Measurements from ENCODE around the gene PASD1.

The PASD1 gene

DNA sequence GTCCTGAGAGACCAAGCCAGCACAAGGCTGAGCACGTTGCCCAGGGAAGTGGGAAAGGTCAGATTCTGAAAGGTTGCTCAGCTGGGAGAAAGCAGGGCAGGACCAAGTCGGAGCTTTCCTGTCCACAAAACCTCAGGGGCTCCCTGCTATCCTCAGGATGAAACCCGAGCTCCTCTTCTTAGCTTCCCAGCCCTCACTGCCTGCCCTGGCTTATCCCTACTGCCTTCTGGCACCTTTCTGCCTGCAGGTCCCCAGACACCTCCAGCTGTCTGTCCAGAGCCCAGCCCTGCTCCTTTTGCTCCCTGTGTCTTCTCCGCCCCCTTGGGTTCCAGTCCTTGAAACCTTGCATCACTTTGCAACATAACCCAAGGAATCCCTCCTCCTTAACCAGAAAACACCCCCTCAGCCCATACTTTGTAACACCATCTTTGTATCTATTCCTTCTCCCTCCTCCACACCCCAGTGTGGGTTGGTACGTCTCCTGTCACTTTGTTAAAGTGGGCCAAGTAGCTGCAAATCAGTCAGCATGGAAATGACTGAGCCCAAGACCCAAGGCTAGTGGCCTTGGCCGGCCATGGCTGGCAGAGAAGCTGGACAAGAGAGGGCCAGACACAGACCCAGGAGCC, 111.8 kb downstream of the PASD1 start:
- DNase-seq = no peak
- no peak overlapping the region for H3K27ac ChIP-seq
- no peak overlapping the region for H3K4me3 ChIP-seq
- no peaks in the 10 kb centered on the region for H3K36me3 ChIP-seq
- H3K27me3 ChIP-seq = no peaks in the 10 kb centered on the region
- no peaks in the 10 kb centered on the region for H3K4me1 ChIP-seq
- intact Hi-C loops (cut with DNase I; ENCODE audit: low total_unique reads) = no loop called here
- H3K9me3 ChIP-seq = no peaks in the 10 kb centered on the region
- TF ChIP-seq, protein P1, sequence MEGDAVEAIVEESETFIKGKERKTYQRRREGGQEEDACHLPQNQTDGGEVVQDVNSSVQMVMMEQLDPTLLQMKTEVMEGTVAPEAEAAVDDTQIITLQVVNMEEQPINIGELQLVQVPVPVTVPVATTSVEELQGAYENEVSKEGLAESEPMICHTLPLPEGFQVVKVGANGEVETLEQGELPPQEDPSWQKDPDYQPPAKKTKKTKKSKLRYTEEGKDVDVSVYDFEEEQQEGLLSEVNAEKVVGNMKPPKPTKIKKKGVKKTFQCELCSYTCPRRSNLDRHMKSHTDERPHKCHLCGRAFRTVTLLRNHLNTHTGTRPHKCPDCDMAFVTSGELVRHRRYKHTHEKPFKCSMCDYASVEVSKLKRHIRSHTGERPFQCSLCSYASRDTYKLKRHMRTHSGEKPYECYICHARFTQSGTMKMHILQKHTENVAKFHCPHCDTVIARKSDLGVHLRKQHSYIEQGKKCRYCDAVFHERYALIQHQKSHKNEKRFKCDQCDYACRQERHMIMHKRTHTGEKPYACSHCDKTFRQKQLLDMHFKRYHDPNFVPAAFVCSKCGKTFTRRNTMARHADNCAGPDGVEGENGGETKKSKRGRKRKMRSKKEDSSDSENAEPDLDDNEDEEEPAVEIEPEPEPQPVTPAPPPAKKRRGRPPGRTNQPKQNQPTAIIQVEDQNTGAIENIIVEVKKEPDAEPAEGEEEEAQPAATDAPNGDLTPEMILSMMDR (IDR thresholded peaks at IDR 0.05) = no peak

DNA sequence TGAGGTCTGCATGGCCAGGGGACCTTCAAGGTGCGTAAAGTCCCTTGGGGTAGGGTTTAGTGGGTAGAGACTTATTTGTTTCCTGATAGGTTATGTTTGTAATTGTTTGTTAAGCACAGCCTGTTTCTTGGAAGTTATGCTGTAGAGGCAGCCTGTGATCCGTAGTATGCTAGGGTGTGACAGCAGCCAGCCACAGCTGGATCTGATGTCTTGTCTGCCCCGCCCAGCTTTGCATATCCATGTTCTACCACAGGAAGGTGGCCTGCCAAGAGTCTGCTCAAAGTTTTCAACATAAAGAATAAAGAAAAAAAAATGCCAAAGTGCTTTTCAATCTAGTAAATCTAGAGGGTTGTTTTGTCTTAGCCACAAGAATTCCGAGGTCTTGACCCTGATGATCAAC, 112.7 kb downstream of the PASD1 start:
- intact Hi-C loops (cut with DNase I; ENCODE audit: low total_unique reads) = no loop called here
- no peaks in the 10 kb centered on the region for H3K36me3 ChIP-seq

DNA sequence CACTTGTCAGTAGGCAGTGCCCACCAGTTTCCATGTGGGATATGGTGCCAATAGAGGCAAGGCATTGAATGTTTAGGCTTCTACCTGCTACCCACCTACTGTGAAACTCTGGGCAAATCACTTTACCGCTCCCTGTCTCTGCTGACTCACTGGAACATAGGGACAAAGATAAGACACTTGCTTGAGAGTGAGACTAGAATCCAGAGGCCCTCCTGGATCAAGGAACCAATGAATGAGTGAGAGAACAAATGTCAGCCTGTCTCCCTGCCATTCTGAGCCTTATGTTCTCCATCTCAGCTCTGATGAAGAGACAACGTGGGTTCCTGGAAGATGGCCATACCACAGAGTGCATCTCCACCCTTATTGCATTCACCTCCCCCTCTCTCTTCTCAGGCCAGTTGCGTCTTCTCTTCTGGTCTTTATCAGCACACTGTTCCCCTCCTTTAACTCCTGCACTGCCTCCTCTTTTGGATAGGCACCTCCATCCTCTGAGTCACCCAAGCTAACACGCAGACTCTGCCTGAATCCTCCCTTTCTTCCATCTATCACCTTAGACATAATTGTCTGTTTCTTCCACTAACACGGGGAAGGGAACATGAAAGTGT, 116.4 kb downstream of the PASD1 start:
- Histone ChIP-seq H3K27ac (no peak overlapping the region), H3K36me3 (no peaks in the 10 kb centered on the region), H3K4me3 (no peak overlapping the region), H3K4me1 (no peaks in the 10 kb centered on the region), H3K27me3 (no peaks in the 10 kb centered on the region), H3K9me3 (no peaks in the 10 kb centered on the region)
- TF ChIP-seq, protein P1 (IDR thresholded peaks at IDR 0.05) = no peak
- no peak for DNase-seq
- intact Hi-C loops (cut with DNase I; ENCODE audit: low total_unique reads) = no loop called here

More for the DNA sequence above, 112.7 kb downstream of the PASD1 start:
- Histone ChIP-seq H3K9me3 (no peaks in the 10 kb centered on the region), H3K4me3 (no peak overlapping the region), H3K4me1 (no peaks in the 10 kb centered on the region), H3K27me3 (no peaks in the 10 kb centered on the region), H3K27ac (no peak overlapping the region)
- no peak for DNase-seq
- TF ChIP-seq, protein P1 (IDR thresholded peaks at IDR 0.05) = no peak

DNA sequence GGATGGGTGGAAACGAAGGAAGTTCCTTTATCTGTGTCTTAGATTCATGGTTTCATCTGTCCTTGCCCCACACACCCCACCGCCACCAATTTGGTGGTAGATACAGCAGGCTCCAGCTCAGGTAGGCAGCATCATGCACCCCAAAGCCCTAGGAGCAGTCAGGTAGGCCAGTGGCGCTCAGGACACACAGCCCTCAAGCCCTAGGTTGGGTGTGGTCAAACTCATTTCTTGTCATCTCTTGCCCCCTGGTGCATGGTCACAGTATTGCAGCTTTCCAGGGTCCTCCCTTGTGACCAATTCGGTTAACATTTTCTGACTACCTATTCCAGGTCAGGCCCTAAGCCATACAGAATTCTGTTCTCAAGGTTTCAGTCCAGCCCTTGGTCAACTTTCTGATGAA, 117.3 kb downstream of the PASD1 start:
- H3K27me3 ChIP-seq = no peaks in the 10 kb centered on the region
- TF ChIP-seq, protein P1 (IDR thresholded peaks at IDR 0.05) = no peak
- H3K4me3 ChIP-seq = no peak overlapping the region
- intact Hi-C loops (cut with DNase I; ENCODE audit: low total_unique reads) = no loop called here
- H3K4me1 ChIP-seq = no peaks in the 10 kb centered on the region
- no peaks in the 10 kb centered on the region for H3K9me3 ChIP-seq
- no peaks in the 10 kb centered on the region for H3K36me3 ChIP-seq
- DNase-seq = no peak
- H3K27ac ChIP-seq = no peak overlapping the region

DNA sequence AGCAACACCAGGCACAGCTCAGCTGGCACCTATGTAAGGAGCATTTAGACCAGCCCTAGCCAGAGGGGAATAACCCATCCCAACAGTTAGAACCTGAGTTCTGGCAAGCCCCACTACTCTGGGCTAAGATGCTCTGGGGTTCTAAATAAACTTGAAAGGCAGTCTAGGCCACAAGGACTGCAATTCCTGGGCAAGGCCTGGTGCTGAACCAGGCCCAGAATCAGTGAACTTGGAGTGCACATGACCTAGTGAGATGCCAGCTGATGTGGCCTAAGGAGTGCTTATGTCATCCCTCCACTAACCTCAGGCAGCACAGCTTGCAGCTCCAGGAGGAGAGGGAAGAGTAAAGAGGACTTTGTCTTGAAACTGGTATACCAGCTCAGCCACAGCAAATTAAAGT, 124.2 kb downstream of the PASD1 start:
- H3K36me3 ChIP-seq = no peaks in the 10 kb centered on the region
- no peak overlapping the region for H3K27ac ChIP-seq
- TF ChIP-seq, protein P1 (IDR thresholded peaks at IDR 0.05) = no peak
- DNase-seq = no peak
- intact Hi-C loops (cut with DNase I; ENCODE audit: low total_unique reads) = no loop called here
- H3K4me3 ChIP-seq = no peak overlapping the region
- H3K27me3 ChIP-seq = no peaks in the 10 kb centered on the region
- H3K9me3 ChIP-seq = no peaks in the 10 kb centered on the region
- no peaks in the 10 kb centered on the region for H3K4me1 ChIP-seq

All from tibial artery (tissue), 4 donors.